ENCODE results near the gene CENATAC.
"Not testable (repeated sequence)": the region's sequence is repeated elsewhere in the genome, so short reads cannot be mapped to it uniquely, and the experiment has no call there.

CENATAC gene

DNA sequence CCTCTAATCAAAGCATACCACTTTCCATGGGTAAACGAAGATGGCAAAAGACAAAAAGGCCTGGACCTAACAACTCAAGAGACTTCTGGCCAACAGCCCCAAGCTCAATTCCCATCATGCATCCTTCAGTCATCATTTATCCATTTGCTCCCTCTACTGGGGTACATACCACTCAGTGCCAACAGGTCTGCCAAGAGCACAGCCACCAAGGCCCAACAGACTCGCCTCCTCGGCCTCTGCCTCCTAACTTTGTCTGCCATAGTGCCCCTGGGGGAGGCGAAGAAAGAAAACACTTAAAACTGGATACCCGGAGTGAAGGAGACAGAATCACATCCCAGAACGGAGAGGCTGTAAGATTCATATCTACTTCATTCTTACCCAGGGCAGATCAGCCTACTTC lies 58.0 kb downstream of the CENATAC start:
- DNase-seq (ENCODE audit: low spot score): no peak

DNA sequence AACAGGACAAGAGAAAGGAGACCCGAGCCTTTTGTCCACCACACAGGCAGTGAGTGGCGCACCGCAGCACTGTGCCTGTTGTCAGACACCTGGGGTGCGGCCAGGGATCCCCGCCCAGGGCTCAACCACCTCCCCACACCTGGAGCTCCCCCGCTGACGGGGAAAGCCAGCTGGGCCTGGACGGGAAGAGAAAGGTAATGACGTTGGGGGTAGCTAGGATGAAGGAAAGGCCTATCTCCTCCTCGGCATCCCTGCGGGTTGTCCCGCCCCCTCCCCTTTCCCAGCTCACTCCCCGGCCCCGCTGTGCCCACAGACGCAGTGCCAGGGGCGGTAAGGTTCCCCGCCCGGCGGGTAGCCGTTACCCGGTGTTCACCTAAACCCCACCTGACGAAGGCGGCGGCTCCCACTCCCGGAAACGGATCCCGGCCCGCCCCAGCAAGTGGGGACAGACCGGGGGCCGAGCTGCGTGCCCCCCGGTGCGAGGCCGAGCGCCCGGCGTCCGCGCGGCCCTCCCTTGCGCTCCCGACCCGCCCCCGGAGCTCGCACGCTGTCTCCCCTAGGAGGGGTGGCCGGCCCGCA lies 58.6 kb downstream of the CENATAC start:
- DNase-seq (ENCODE audit: low spot score): no peak

DNA sequence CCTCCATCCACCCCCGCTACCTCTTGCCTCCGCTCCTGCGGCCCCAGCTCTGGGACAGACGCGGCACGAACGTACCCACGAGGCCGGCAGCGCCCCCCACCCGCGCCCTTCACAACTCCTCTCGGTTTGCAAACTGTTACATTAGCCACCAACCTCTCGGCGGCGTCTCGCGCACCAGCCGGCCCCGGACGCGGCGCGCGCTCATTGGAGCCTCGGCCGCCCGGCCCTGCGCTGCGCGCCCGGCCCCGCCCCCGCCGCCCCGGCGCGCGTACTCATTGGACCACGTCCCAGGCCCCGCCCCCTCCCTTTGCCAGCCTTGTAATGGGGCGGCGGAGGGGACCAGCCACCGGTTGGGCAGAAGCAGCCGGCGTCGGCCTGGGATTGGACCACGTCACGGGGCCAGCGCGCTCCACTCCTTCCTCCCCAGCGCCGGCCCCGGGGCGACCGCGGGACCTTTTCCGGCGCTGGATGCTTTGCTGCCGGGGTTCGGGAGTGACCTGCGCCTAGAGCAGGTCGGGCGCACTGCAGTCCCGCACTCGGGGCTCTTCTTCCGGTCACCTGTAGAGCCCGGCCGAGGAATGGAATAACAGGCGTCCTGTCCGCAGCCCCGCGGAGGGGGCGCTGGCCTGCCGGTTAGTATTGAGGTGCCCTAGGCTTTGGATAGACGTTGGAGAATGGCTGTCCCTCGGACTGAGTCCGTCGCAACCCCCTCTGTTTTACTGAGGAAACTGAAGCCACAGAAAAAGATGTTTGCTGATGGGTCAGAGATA lies 59.2 kb downstream of the CENATAC start, which contains the start of gene HYOU1:
TSS of gene HYOU1 (minus strand) at position 206 of the 770 bp plus-strand sequence. CDS start 1,045 bp downstream, outside the sequence.
- DNase-seq (ENCODE audit: low spot score): peak; percentile 91

DNA sequence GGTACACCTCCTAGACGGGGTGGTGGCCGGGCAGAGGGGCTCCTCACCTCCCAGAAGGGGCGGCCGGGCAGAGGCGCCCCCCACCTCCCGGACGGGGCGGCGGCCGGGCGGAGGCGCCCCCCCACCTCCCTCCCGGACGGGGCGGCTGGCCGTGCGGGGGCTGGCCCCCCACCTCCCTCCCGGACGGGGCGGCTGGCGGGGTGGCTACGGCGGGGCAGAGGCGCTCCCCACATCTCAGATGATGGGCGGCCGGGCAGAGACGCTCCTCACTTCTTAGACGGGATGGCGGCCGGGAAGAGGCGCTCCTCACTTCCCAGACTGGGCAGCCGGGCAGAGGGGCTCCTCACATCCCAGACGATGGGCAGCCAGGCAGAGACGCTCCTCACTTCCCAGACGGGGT lies 61.2 kb downstream of the CENATAC start:
- not testable (repeated sequence) for DNase-seq (ENCODE audit: low spot score)

DNA sequence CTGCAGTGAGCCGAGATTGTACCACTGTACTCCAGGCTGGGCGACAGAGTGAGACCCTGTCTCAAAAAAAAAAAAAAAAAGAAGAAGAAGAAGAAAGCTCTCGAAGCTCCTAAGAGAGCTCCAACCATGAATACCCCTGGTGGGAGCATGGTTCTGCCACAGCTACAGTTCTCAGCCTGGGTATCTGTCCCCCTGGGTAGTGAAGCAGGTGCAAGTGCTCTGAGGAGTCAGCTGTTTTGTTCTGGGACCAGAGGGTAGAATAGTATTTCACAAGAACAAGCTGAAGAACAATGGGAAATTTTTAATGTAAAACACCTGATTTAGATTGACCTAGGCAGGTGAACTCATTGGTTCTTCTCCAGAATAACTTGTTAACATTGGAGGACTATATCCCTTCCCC lies 63.3 kb downstream of the CENATAC start:
- no peak for DNase-seq (ENCODE audit: low spot score)

GRCh38 chr11:119062779-119063178 lies 64.8 kb downstream of the CENATAC start:
- no peak for DNase-seq (ENCODE audit: low spot score)

DNA sequence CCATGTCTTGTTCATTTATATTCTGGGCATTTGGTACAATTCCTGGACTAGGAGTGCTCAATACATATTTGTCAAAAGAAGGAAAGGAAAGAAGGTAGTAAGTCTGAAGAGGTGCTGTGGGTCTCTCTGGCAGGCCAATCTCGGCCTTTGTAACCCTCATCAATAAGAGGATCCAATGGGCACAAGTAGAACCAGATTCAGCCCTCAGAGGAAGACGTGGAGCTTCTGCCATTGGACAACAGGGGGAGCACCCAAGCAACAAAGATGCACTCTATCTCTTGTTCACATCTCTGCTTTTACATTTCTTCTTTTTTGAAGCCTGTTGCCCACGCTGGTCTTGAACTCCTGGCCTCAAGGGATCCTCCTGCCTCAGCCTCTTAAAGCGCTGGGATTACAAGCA lies 67.4 kb downstream of the CENATAC start:
- peak; percentile 53 for DNase-seq (ENCODE audit: low spot score)
